ENCODE measurements around the gene DTX4. TPM values are rescaled to one million over a fixed set of nuclear protein-coding genes. Genes with fewer than 3 reads are reported as not detected.

The DTX4 gene
- total and polyA plus RNA-seq, 2 of the 4 experiments (the other 2 are of a cell fraction) = 2.7 to 3.0 TPM

GRCh38 chr11:59254286-59254685 lies 82.4 kb downstream of the DTX4 start:
- POLR2A ChIA-PET (ENCODE audit: unreplicated experiment) = no interaction called here
- Histone ChIP-seq H4K20me1 (ENCODE audit: insufficient read depth, low read length) (no peaks in the 10 kb centered on the region), H3K9me3 (ENCODE audit: control insufficient read depth, insufficient read depth, low read length) (no peaks in the 10 kb centered on the region), H3K56ac (ENCODE audit: extremely low read depth, insufficient read depth, low read length) (no peak overlapping the region), H2AK9ac (replicated peaks; ENCODE audit: low read depth, low read length, poor library complexity) (no peak overlapping the region), H3K18ac (ENCODE audit: low read depth, low read length) (no peak overlapping the region), H2BK15ac (ENCODE audit: low read depth, low read length) (no peak overlapping the region), H2BK20ac (ENCODE audit: low read depth, low read length) (no peak overlapping the region), H3K36me3 (ENCODE audit: control insufficient read depth, insufficient read depth, low read length) (no peaks in the 10 kb centered on the region), H3K23ac (ENCODE audit: low read depth, low read length) (no peak overlapping the region), H2AFZ (replicated peaks; ENCODE audit: low read length, poor library complexity) (no peak overlapping the region), H3K27ac (ENCODE audit: insufficient read depth, low read length) (no peak overlapping the region), H3K4me2 (ENCODE audit: low read depth, low read length) (no peak overlapping the region), H2BK120ac (ENCODE audit: low read depth, low read length) (no peak overlapping the region), H3K9me1 (ENCODE audit: insufficient read depth, low read length) (no peaks in the 10 kb centered on the region), H2BK5ac (ENCODE audit: low read depth, low read length, poor library complexity, severe bottlenecking) (no peak overlapping the region), H4K5ac (ENCODE audit: low read depth, low read length) (no peak overlapping the region), H3K27me3 (ENCODE audit: control insufficient read depth, insufficient read depth, low read length) (peaks cover 3% of the 10 kb centered on the region), H3K79me1 (ENCODE audit: low read depth in 1 of 2, low read length in 2 of 2) (no peaks in the 10 kb centered on the region), H4K91ac (ENCODE audit: insufficient read depth, low read depth, low read length) (no peak overlapping the region), H3K4ac (ENCODE audit: low read depth, low read length) (no peak overlapping the region), H3K4me3 (ENCODE audit: insufficient read depth, low read depth, low read length) (no peak overlapping the region), H3K9ac (ENCODE audit: low read depth, low read length) (no peak overlapping the region), H3K14ac (replicated peaks; ENCODE audit: low read depth, low read length) (no peak overlapping the region), H4K8ac (ENCODE audit: low read depth in 2 of 2, low read length in 2 of 2) (no peak overlapping the region), H3K4me1 (ENCODE audit: control insufficient read depth, insufficient read depth, low read length) (no peaks in the 10 kb centered on the region), H2AK5ac (ENCODE audit: low read depth, low read length) (no peak overlapping the region)
- in situ Hi-C loops (cut with MboI; ENCODE audit: low sequenced_read_pairs) = no loop called here
- ATAC-seq (ENCODE audit: low read depth) = no peak
- intact Hi-C loops (cut with micrococcal nuclease) = no loop called here
- CTCF ChIA-PET = interaction anchor here (0.6 kb wide), 1 partner anchor 26 kb away, joined by 4 read pairs; no protein-coding TSS in a partner anchor
- no peak for DNase-seq
- BruUV-seq (replicated peaks) = no TSS peak
- dilution Hi-C loops (cut with HindIII; ENCODE audit: low sequenced_read_pairs, unreplicated experiment) = no loop called here
- no peak for TF ChIP-seq CHD1 (IDR thresholded peaks at IDR 0.05; ENCODE audit: low read depth, low read length)
- TF ChIP-seq FOS (IDR thresholded peaks at IDR 0.05; ENCODE audit: low read depth, low read length) = no peak
- no peak for TF ChIP-seq NFE2L2 (IDR thresholded peaks at IDR 0.05; ENCODE audit: low read depth, low read length)
- no peak for TF ChIP-seq USF2 (IDR thresholded peaks at IDR 0.05; ENCODE audit: low read depth, low read length)
- TF ChIP-seq MAFK (IDR thresholded peaks at IDR 0.05; ENCODE audit: low read depth, low read length) = no peak
- TF ChIP-seq POLR2A (IDR thresholded peaks at IDR 0.05; ENCODE audit: low read depth, low read length) = no peak
- TF ChIP-seq RCOR1 (IDR thresholded peaks at IDR 0.05; ENCODE audit: insufficient replicate concordance, low read length) = no peak
- TF ChIP-seq CTCF (conservative IDR thresholded peaks at IDR 0.05; ENCODE audit: low read depth, low read length) = no peak
- no peak for TF ChIP-seq RFX5 (IDR thresholded peaks at IDR 0.05; ENCODE audit: low read depth, low read length)
- no peak for TF ChIP-seq MAZ (IDR thresholded peaks at IDR 0.05; ENCODE audit: borderline replicate concordance, low read depth, low read length)
- no peak for TF ChIP-seq RAD21 (IDR thresholded peaks at IDR 0.05; ENCODE audit: low read length)
- no peak for TF ChIP-seq CEBPB (IDR thresholded peaks at IDR 0.05; ENCODE audit: low read depth, low read length)
- no peak for TF ChIP-seq SMC3 (IDR thresholded peaks at IDR 0.05; ENCODE audit: low read depth, low read length)
- no peak for TF ChIP-seq ELK1 (IDR thresholded peaks at IDR 0.05; ENCODE audit: borderline replicate concordance, low read depth, low read length)
